DMS53 (cell line): ENCODE measurements around the gene FXYD1.

ENCODE experiments used
- DNase-seq: peaks from one replicate; lab custom pipeline; 2025; lab: John Stamatoyannopoulos, UW

The FXYD1 gene

GRCh38 chr19:35107545-35107944, 31.1 kb upstream of the FXYD1 start:
- peak; percentile 32 for DNase-seq

GRCh38 chr19:35108730-35109129, 29.9 kb upstream of the FXYD1 start:
- no peak for DNase-seq

- no peak for DNase-seq
Observed at GRCh38 chr19:35109395-35110112, 29.1 kb upstream of the FXYD1 start.

GRCh38 chr19:35110974-35111373, 27.6 kb upstream of the FXYD1 start:
- DNase-seq = no peak

- peak; percentile 47 for DNase-seq
Observed at GRCh38 chr19:35112995-35113688, 25.5 kb upstream of the FXYD1 start.

- DNase-seq = peak; percentile 68
Observed at GRCh38 chr19:35114353-35115176, 24.1 kb upstream of the FXYD1 start.

GRCh38 chr19:35115177-35115951, 23.3 kb upstream of the FXYD1 start, which contains the start of gene FXYD3:
Gene FXYD3 (plus strand): TSS chr19:35115823. CDS start chr19:35119377, 3,554 bp downstream.
- no peak for DNase-seq

- DNase-seq = peak; percentile 40
Observed at GRCh38 chr19:35116072-35116801, 22.4 kb upstream of the FXYD1 start.

- no peak for DNase-seq
Observed at GRCh38 chr19:35117116-35117515, 21.5 kb upstream of the FXYD1 start.

- no peak for DNase-seq
Observed at GRCh38 chr19:35117799-35118198, 20.8 kb upstream of the FXYD1 start.

- no peak for DNase-seq
Observed at GRCh38 chr19:35118268-35119020, 20.2 kb upstream of the FXYD1 start.

GRCh38 chr19:35119091-35119490, 19.5 kb upstream of the FXYD1 start:
- no peak for DNase-seq

GRCh38 chr19:35119578-35120155, 19.0 kb upstream of the FXYD1 start:
- no peak for DNase-seq

GRCh38 chr19:35120492-35120891, 18.1 kb upstream of the FXYD1 start:
- DNase-seq = peak; percentile 87

GRCh38 chr19:35120898-35121297, 17.7 kb upstream of the FXYD1 start:
- DNase-seq = no peak

GRCh38 chr19:35122687-35123551, 15.7 kb upstream of the FXYD1 start:
- DNase-seq = no peak

GRCh38 chr19:35123573-35123972, 15.1 kb upstream of the FXYD1 start:
- DNase-seq = no peak

- peak; percentile 96 for DNase-seq
Observed at GRCh38 chr19:35124098-35125060, 14.2 kb upstream of the FXYD1 start.
